ENCODE data around the gene CEP104. TPM values are rescaled to one million over a fixed set of nuclear protein-coding genes. Genes with fewer than 3 reads are reported as not detected.

The CEP104 gene
- total and polyA plus RNA-seq, 2 experiments from 2014 or later: 21.4 to 26.3 TPM

GRCh38 chr1:3852091-3852490 lies 4.9 kb downstream of the CEP104 start:
- Histone ChIP-seq H3K27ac (no peak overlapping the region), H3K9me3 (ENCODE audit: low read depth) (no peaks in the 10 kb centered on the region), H3K4me1 (ENCODE audit: low read depth) (peaks cover 6% of the 10 kb centered on the region), H3K4me3 (no peak overlapping the region), H3K27me3 (no peaks in the 10 kb centered on the region), H3K36me3 (peaks cover 18% of the 10 kb centered on the region)
- no peak for DNase-seq (ENCODE audit: low read depth in 1 of 2, low spot score in 1 of 2)
- TF ChIP-seq, protein P1, sequence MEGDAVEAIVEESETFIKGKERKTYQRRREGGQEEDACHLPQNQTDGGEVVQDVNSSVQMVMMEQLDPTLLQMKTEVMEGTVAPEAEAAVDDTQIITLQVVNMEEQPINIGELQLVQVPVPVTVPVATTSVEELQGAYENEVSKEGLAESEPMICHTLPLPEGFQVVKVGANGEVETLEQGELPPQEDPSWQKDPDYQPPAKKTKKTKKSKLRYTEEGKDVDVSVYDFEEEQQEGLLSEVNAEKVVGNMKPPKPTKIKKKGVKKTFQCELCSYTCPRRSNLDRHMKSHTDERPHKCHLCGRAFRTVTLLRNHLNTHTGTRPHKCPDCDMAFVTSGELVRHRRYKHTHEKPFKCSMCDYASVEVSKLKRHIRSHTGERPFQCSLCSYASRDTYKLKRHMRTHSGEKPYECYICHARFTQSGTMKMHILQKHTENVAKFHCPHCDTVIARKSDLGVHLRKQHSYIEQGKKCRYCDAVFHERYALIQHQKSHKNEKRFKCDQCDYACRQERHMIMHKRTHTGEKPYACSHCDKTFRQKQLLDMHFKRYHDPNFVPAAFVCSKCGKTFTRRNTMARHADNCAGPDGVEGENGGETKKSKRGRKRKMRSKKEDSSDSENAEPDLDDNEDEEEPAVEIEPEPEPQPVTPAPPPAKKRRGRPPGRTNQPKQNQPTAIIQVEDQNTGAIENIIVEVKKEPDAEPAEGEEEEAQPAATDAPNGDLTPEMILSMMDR (IDR thresholded peaks at IDR 0.05; ENCODE audit: low read depth, low read length): no peak

- DNase-seq (ENCODE audit: low read depth in 1 of 2, low spot score in 1 of 2): no peak
- Histone ChIP-seq H3K9me3 (ENCODE audit: low read depth) (no peaks in the 10 kb centered on the region), H3K27ac (no peak overlapping the region), H3K27me3 (no peaks in the 10 kb centered on the region), H3K4me3 (no peak overlapping the region), H3K36me3 (peaks cover 26% of the 10 kb centered on the region), H3K4me1 (ENCODE audit: low read depth) (peaks cover 6% of the 10 kb centered on the region)
- TF ChIP-seq, protein P1 (IDR thresholded peaks at IDR 0.05; ENCODE audit: low read depth, low read length): no peak
Observed at GRCh38 chr1:3851292-3851691, 5.7 kb downstream of the CEP104 start.

- H3K36me3 ChIP-seq: peaks cover 27% of the 10 kb centered on the region
- H3K4me1 ChIP-seq (ENCODE audit: low read depth): peaks cover 1% of the 10 kb centered on the region
- DNase-seq (ENCODE audit: low read depth in 1 of 2, low spot score in 1 of 2): no peak
- no peaks in the 10 kb centered on the region for H3K27me3 ChIP-seq
- no peaks in the 10 kb centered on the region for H3K9me3 ChIP-seq (ENCODE audit: low read depth)
- H3K27ac ChIP-seq: no peak overlapping the region
- no peak overlapping the region for H3K4me3 ChIP-seq
- TF ChIP-seq, protein P1 (IDR thresholded peaks at IDR 0.05; ENCODE audit: low read depth, low read length): no peak
Observed at GRCh38 chr1:3850857-3851256, 6.2 kb downstream of the CEP104 start.

GRCh38 chr1:3847081-3847480 lies 9.9 kb downstream of the CEP104 start:
- Histone ChIP-seq H3K36me3 (peaks cover 47% of the 10 kb centered on the region), H3K27me3 (no peaks in the 10 kb centered on the region), H3K4me3 (no peak overlapping the region), H3K4me1 (ENCODE audit: low read depth) (no peaks in the 10 kb centered on the region), H3K9me3 (ENCODE audit: low read depth) (no peaks in the 10 kb centered on the region), H3K27ac (no peak overlapping the region)
- TF ChIP-seq, protein P1 (IDR thresholded peaks at IDR 0.05; ENCODE audit: low read depth, low read length): no peak
- no peak for DNase-seq (ENCODE audit: low read depth in 1 of 2, low spot score in 1 of 2)

GRCh38 chr1:3846541-3846940 lies 10.5 kb downstream of the CEP104 start:
- Histone ChIP-seq H3K36me3 (peaks cover 48% of the 10 kb centered on the region), H3K4me3 (no peak overlapping the region), H3K9me3 (ENCODE audit: low read depth) (no peaks in the 10 kb centered on the region), H3K27ac (no peak overlapping the region), H3K4me1 (ENCODE audit: low read depth) (no peaks in the 10 kb centered on the region), H3K27me3 (no peaks in the 10 kb centered on the region)
- no peak for DNase-seq (ENCODE audit: low read depth in 1 of 2, low spot score in 1 of 2)
- TF ChIP-seq, protein P1 (IDR thresholded peaks at IDR 0.05; ENCODE audit: low read depth, low read length): no peak

DNA sequence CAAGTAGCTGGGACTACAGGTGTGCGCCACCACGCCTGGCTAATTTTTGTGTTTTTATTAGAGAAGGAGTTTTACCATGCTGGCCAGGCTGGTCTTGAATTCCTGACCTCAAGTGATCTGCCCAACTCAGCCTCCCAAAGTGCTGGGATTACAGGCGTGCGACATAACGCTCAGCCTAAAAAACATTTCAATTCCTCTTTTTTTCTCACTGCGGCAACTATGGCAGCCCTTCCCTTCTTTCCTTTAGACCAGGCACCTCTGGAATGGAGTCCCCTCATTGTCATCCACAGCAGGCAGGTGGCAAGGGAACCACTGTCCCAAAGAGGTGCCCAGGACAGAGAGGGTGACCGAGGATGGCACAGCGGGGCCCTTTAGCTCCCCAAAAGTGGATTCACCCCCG lies 14.1 kb downstream of the CEP104 start:
- Histone ChIP-seq H3K27ac (no peak overlapping the region), H3K27me3 (no peaks in the 10 kb centered on the region), H3K4me3 (no peak overlapping the region), H3K36me3 (peaks cover 58% of the 10 kb centered on the region), H3K9me3 (ENCODE audit: low read depth) (no peaks in the 10 kb centered on the region), H3K4me1 (ENCODE audit: low read depth) (no peaks in the 10 kb centered on the region)
- TF ChIP-seq, protein P1 (IDR thresholded peaks at IDR 0.05; ENCODE audit: low read depth, low read length): no peak
- no peak for DNase-seq (ENCODE audit: low read depth in 1 of 2, low spot score in 1 of 2)
